ENCODE results near the gene TBR1.
A peak's percentile ranks its signal among the peaks of the same experiment; 100 is the strongest.

The TBR1 gene

DNA sequence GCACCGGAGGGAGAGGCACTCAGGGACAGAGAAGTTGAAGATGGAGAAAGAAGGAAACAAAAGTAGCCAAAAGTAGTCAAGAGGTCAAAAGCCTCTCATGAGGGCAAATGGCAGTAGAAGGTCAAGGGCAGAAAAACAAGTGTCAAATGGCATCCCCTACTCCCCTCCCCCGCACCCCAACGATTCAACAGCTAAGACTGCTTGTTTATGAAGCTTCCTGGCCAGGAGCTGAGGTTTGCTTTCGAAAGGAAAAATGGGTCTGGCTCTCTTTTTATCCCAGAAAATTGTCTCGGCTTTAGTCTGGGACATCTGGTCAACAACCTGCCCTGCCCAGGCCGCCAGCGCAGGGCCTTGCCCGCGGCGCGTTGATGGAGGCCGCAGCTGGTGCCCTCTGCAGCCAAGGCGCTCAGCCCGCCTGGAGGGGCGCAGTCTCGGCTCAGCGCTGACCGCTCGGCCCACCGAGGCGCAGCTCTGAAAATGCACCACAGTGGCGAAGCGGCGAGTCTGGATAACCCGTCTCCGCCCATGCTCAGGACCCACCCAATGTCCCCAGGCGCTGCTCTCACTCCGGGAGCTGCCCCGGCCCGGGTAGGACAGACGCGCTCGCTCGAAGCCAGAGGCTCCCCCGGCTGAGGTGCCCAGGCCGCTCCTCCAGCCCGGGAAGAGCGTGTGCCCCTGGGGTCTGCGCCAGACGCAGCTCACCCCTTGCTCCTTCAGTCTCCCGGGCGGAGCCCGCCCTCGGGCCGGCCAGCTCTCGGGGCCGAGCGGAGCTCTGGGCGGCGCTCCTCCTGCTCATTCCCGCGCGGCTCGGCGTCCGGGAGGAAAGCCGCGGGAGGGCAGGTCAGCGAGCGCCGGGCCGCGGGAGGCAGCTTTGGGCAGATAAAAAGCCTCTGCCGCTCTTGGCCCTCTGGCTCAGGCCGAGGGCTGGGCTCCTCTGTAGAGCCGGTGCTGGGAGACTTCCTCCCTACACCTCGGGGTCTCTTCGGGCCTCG is 1.8 kb upstream of the TBR1 start:
- DNase-seq: no peak
- H3K27me3 ChIP-seq (replicated peaks; ENCODE audit: control insufficient read depth, insufficient read depth, low read length, poor library complexity, severe bottlenecking): peaks cover 52% of the 10 kb centered on the region
- peak overlapping the region; percentile 46 for H3K4me3 ChIP-seq (ENCODE audit: insufficient read depth, low read depth, low read length, poor library complexity, severe bottlenecking)
- peaks cover 36% of the 10 kb centered on the region for H3K4me1 ChIP-seq (ENCODE audit: control insufficient read depth, insufficient read depth, low read length, poor library complexity, severe bottlenecking)
- no peaks in the 10 kb centered on the region for H3K9me3 ChIP-seq (ENCODE audit: control insufficient read depth, low read length)
- H3K36me3 ChIP-seq (ENCODE audit: control insufficient read depth, insufficient read depth, low read length): no peaks in the 10 kb centered on the region
- H3K27ac ChIP-seq (ENCODE audit: insufficient read depth, low read length, poor library complexity, severe bottlenecking): no peak overlapping the region

GRCh38 chr2:161415034-161415986 is 787 bp upstream of the TBR1 start:
- no peak for DNase-seq
- Histone ChIP-seq H3K27me3 (replicated peaks; ENCODE audit: control insufficient read depth, insufficient read depth, low read length, poor library complexity, severe bottlenecking) (peaks cover 61% of the 10 kb centered on the region), H3K4me1 (ENCODE audit: control insufficient read depth, insufficient read depth, low read length, poor library complexity, severe bottlenecking) (peaks cover 36% of the 10 kb centered on the region), H3K4me3 (ENCODE audit: insufficient read depth, low read depth, low read length, poor library complexity, severe bottlenecking) (peak overlapping the region; percentile 46), H3K9me3 (ENCODE audit: control insufficient read depth, low read length) (no peaks in the 10 kb centered on the region), H3K36me3 (ENCODE audit: control insufficient read depth, insufficient read depth, low read length) (no peaks in the 10 kb centered on the region), H3K27ac (ENCODE audit: insufficient read depth, low read length, poor library complexity, severe bottlenecking) (no peak overlapping the region)

DNA sequence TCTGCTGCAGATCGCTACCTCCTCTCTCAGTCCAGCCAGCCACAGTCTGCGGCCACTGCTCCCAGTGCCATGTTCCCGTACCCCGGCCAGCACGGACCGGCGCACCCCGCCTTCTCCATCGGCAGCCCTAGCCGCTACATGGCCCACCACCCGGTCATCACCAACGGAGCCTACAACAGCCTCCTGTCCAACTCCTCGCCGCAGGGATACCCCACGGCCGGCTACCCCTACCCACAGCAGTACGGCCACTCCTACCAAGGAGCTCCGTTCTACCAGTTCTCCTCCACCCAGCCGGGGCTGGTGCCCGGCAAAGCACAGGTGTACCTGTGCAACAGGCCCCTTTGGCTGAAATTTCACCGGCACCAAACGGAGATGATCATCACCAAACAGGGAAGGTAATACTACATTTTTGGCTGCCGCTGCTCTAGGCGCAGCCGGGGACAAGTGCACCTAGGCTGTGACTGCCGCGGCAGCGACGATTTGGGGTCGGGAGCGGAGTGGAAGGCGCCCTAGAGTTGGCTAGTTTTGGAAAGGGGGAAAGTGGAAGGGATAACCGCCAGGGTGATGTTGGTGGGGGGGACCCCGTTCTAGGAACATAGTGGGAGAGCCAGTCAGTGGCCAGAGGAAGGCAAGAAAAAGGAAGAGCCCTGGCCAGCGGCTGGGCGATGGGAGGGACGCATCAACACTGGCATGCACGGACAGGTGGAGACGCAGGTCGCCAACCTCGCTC is 776 bp downstream of the TBR1 start:
- H3K4me3 ChIP-seq (ENCODE audit: insufficient read depth, low read depth, low read length, poor library complexity, severe bottlenecking): no peak overlapping the region
- H3K4me1 ChIP-seq (ENCODE audit: control insufficient read depth, insufficient read depth, low read length, poor library complexity, severe bottlenecking): peaks cover 36% of the 10 kb centered on the region
- H3K9me3 ChIP-seq (ENCODE audit: control insufficient read depth, low read length): no peaks in the 10 kb centered on the region
- peaks cover 74% of the 10 kb centered on the region for H3K27me3 ChIP-seq (replicated peaks; ENCODE audit: control insufficient read depth, insufficient read depth, low read length, poor library complexity, severe bottlenecking)
- no peak overlapping the region for H3K27ac ChIP-seq (ENCODE audit: insufficient read depth, low read length, poor library complexity, severe bottlenecking)
- no peak for DNase-seq
- no peaks in the 10 kb centered on the region for H3K36me3 ChIP-seq (ENCODE audit: control insufficient read depth, insufficient read depth, low read length)

DNA sequence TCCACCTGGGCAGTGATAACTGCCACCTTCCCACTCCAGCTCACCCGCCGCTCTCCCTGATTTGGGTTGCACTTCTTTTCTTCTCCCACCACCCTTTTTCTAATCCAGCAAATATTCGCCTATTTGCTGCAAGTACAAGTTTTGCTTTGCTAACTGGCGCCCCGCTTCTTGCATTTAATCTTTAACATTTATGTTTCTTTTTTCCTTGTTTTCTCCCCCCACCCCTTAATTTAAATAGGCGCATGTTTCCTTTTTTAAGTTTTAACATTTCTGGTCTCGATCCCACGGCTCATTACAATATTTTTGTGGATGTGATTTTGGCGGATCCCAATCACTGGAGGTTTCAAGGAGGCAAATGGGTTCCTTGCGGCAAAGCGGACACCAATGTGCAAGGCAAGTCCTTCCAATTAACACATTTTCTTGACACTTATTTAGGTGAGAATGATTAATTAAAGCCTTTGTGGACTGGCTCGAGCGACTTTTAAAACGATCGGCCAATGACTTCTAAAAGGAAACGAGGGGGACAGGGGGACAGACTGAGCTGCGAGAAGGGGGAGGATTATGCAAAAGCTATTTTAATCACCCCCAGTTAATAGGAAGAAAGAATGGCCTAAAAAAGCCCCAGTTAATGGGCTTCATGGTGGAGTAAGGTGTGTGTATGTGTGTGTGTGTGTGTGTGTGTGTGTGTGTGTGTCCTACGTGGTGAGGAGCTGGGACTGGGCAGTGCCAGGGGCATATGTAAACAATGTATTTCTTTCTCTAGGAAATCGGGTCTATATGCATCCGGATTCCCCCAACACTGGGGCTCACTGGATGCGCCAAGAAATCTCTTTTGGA is 1.6 kb downstream of the TBR1 start:
- peaks cover 36% of the 10 kb centered on the region for H3K4me1 ChIP-seq (ENCODE audit: control insufficient read depth, insufficient read depth, low read length, poor library complexity, severe bottlenecking)

DNA sequence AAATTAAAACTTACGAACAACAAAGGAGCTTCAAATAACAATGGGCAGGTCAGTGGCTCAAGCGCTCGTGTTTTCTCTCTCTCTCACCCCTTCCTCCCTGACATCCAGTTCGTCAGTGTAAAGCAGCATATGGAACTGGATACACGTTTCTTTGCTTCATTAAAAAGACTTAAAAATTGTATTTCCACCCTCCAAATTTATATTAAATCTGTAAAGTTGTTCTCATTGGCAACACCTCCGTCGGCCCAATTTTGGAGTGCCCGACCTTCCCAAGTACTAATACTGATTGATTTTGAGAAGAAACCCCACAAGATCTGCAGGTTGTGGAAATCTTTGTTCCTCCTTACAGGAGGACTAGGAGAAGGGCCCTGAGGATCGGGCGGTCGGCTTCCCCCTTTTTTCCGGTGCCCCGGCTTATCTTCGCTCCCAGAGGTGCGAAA is 2.2 kb downstream of the TBR1 start:
- Histone ChIP-seq H3K36me3 (ENCODE audit: control insufficient read depth, insufficient read depth, low read length) (no peaks in the 10 kb centered on the region), H3K4me3 (ENCODE audit: insufficient read depth, low read depth, low read length, poor library complexity, severe bottlenecking) (no peak overlapping the region), H3K4me1 (ENCODE audit: control insufficient read depth, insufficient read depth, low read length, poor library complexity, severe bottlenecking) (peaks cover 36% of the 10 kb centered on the region), H3K9me3 (ENCODE audit: control insufficient read depth, low read length) (no peaks in the 10 kb centered on the region), H3K27ac (ENCODE audit: insufficient read depth, low read length, poor library complexity, severe bottlenecking) (no peak overlapping the region), H3K27me3 (replicated peaks; ENCODE audit: control insufficient read depth, insufficient read depth, low read length, poor library complexity, severe bottlenecking) (peaks cover 88% of the 10 kb centered on the region)
- DNase-seq: no peak

More for the DNA sequence above, 1.6 kb downstream of the TBR1 start:
- no peak for DNase-seq
- H3K27me3 ChIP-seq (replicated peaks; ENCODE audit: control insufficient read depth, insufficient read depth, low read length, poor library complexity, severe bottlenecking): peaks cover 81% of the 10 kb centered on the region
- no peak overlapping the region for H3K27ac ChIP-seq (ENCODE audit: insufficient read depth, low read length, poor library complexity, severe bottlenecking)
- no peaks in the 10 kb centered on the region for H3K36me3 ChIP-seq (ENCODE audit: control insufficient read depth, insufficient read depth, low read length)
- no peaks in the 10 kb centered on the region for H3K9me3 ChIP-seq (ENCODE audit: control insufficient read depth, low read length)
- no peak overlapping the region for H3K4me3 ChIP-seq (ENCODE audit: insufficient read depth, low read depth, low read length, poor library complexity, severe bottlenecking)

DNA sequence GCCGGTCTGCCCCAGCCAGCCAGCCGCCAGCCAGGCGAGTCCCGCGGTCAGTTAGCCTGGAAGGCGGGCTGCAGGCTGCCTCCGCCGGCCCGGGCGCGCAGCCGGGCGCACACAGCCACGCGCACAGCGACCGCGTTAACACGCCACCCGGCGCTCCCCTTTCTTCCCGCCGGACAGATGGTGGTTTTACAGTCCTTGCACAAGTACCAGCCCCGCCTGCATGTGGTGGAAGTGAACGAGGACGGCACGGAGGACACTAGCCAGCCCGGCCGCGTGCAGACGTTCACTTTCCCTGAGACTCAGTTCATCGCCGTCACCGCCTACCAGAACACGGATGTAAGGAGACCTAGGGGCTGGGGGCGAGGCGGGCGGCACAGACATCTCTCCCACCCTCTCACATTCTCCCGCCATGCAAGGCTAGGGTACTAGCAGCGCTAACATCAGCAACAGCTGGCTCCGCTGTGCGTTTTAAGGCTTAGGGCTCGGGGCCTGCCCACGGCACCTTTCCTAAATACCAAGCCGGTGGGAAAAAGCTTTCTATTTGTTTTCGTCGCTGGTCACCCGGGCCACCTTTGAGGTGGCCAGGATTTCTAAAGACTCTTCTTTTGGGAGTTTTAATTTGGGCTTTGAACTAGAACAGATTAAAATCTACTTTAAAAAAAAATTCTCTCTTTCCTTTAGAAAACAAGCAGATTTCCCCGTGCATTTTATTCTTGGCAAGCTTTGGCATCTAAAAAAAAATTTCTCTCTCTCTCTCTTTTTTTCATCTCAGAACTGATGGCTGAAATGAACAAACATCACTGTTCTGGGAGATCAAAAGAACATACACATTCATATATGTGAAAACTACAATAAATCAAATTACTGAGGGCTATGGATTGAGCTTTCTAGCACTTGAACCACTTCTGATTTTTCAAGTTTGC is 2.9 kb downstream of the TBR1 start:
- H3K27ac ChIP-seq (ENCODE audit: insufficient read depth, low read length, poor library complexity, severe bottlenecking): no peak overlapping the region
- peaks cover 94% of the 10 kb centered on the region for H3K27me3 ChIP-seq (replicated peaks; ENCODE audit: control insufficient read depth, insufficient read depth, low read length, poor library complexity, severe bottlenecking)
- no peaks in the 10 kb centered on the region for H3K9me3 ChIP-seq (ENCODE audit: control insufficient read depth, low read length)
- H3K36me3 ChIP-seq (ENCODE audit: control insufficient read depth, insufficient read depth, low read length): no peaks in the 10 kb centered on the region
- no peak for DNase-seq
- H3K4me3 ChIP-seq (ENCODE audit: insufficient read depth, low read depth, low read length, poor library complexity, severe bottlenecking): no peak overlapping the region
- H3K4me1 ChIP-seq (ENCODE audit: control insufficient read depth, insufficient read depth, low read length, poor library complexity, severe bottlenecking): peaks cover 41% of the 10 kb centered on the region

DNA sequence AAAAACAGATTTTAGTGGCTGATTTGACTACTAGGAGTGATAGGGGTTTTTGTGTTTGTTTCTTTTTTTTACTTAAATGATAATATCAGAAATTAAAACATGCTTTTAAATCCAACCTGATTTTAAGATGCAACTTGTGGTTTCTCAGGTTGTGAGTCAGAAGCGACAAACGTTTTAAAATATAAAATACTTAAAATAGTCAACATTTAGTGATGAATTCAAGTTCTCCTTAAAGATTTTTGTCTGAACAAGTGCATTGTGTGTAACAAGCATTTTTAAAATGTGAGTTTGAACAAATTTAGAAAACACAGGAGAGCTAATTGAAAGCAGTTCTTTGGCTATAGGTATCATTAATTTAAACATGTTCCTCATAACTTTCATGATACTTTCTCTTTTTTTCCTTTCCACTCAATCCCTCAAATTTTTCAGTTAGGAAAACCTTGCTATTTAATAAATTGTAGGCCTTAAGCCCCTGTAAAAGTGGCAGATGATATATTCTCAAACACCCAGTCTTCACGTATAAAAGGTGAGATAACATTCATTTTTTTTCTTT is 3.6 kb downstream of the TBR1 start:
- no peak overlapping the region for H3K27ac ChIP-seq (ENCODE audit: insufficient read depth, low read length, poor library complexity, severe bottlenecking)
- DNase-seq: no peak
- H3K4me3 ChIP-seq (ENCODE audit: insufficient read depth, low read depth, low read length, poor library complexity, severe bottlenecking): no peak overlapping the region
- peaks cover 42% of the 10 kb centered on the region for H3K4me1 ChIP-seq (ENCODE audit: control insufficient read depth, insufficient read depth, low read length, poor library complexity, severe bottlenecking)
- peaks cover 96% of the 10 kb centered on the region for H3K27me3 ChIP-seq (replicated peaks; ENCODE audit: control insufficient read depth, insufficient read depth, low read length, poor library complexity, severe bottlenecking)
- H3K36me3 ChIP-seq (ENCODE audit: control insufficient read depth, insufficient read depth, low read length): no peaks in the 10 kb centered on the region
- no peaks in the 10 kb centered on the region for H3K9me3 ChIP-seq (ENCODE audit: control insufficient read depth, low read length)

GRCh38 chr2:161420406-161421074 is 4.4 kb downstream of the TBR1 start:
- H3K27ac ChIP-seq (ENCODE audit: insufficient read depth, low read length, poor library complexity, severe bottlenecking): no peak overlapping the region
- no peaks in the 10 kb centered on the region for H3K9me3 ChIP-seq (ENCODE audit: control insufficient read depth, low read length)
- peaks cover 33% of the 10 kb centered on the region for H3K4me1 ChIP-seq (ENCODE audit: control insufficient read depth, insufficient read depth, low read length, poor library complexity, severe bottlenecking)
- no peak for DNase-seq
- H3K4me3 ChIP-seq (ENCODE audit: insufficient read depth, low read depth, low read length, poor library complexity, severe bottlenecking): no peak overlapping the region
- no peaks in the 10 kb centered on the region for H3K36me3 ChIP-seq (ENCODE audit: control insufficient read depth, insufficient read depth, low read length)
- H3K27me3 ChIP-seq (replicated peaks; ENCODE audit: control insufficient read depth, insufficient read depth, low read length, poor library complexity, severe bottlenecking): peaks cover 94% of the 10 kb centered on the region
